Nephron progenitor cell (in vitro differentiated cells): ENCODE data around the gene ZNF333.

Experiments
- DNase-seq: peaks from one replicate; pipeline ENCODE4 v3.0.0; 2021
- H3K27ac Mint-ChIP-seq: 2 replicates; pipeline ENCODE4 v1.8.0; 2021; ENCODE audit warnings: mild to moderate bottlenecking, moderate library complexity, mixed read lengths
- H3K27me3 Mint-ChIP-seq: 2 replicates; pipeline ENCODE4 v1.8.0; 2021; ENCODE audit warnings: mild to moderate bottlenecking, low read depth, mixed read lengths; ENCODE audit not compliant: poor library complexity
- H3K36me3 Mint-ChIP-seq: 2 replicates; pipeline ENCODE4 v1.8.0; 2021; ENCODE audit warnings: low read depth, mixed read lengths
- H3K4me1 Mint-ChIP-seq: 2 replicates; pipeline ENCODE4 v1.8.0; 2021; ENCODE audit warnings: mixed read lengths
- H3K4me3 Mint-ChIP-seq: 2 replicates; pipeline ENCODE4 v1.8.0; 2021; ENCODE audit warnings: mild to moderate bottlenecking, moderate library complexity, mixed read lengths
- H3K9me3 Mint-ChIP-seq: 2 replicates; pipeline ENCODE4 v1.8.0; 2021; ENCODE audit warnings: mild to moderate bottlenecking, moderate library complexity, mixed read lengths
- CTCF ChIP-seq: fragments of 200-600 bp; sonication (generic); IDR thresholded peaks from 2 replicates; pipeline ENCODE4 v1.5.0; 2021; ENCODE audit warnings: antibody characterized with exemption

ZNF333 gene

GRCh38 chr19:14655726-14656125, 34.1 kb upstream of the ZNF333 start:
- H3K27me3 Mint-ChIP-seq = peaks cover 10% of the 10 kb centered on the region
- peaks cover 29% of the 10 kb centered on the region for H3K9me3 Mint-ChIP-seq
- no peaks in the 10 kb centered on the region for H3K36me3 Mint-ChIP-seq
- DNase-seq = no peak
- H3K4me3 Mint-ChIP-seq = no peak overlapping the region
- H3K4me1 Mint-ChIP-seq = no peaks in the 10 kb centered on the region
- no peak overlapping the region for H3K27ac Mint-ChIP-seq
- TF ChIP-seq CTCF = no peak

GRCh38 chr19:14659874-14660489, 29.9 kb upstream of the ZNF333 start:
- Mint-ChIP-seq H3K4me3 (no peak overlapping the region), H3K4me1 (no peaks in the 10 kb centered on the region), H3K9me3 (peaks cover 33% of the 10 kb centered on the region), H3K27ac (no peak overlapping the region), H3K27me3 (peaks cover 11% of the 10 kb centered on the region), H3K36me3 (no peaks in the 10 kb centered on the region)
- no peak for DNase-seq
- TF ChIP-seq CTCF = no peak

- Mint-ChIP-seq H3K27me3 (peaks cover 11% of the 10 kb centered on the region), H3K4me3 (no peak overlapping the region), H3K36me3 (no peaks in the 10 kb centered on the region), H3K27ac (no peak overlapping the region), H3K9me3 (peaks cover 31% of the 10 kb centered on the region), H3K4me1 (no peaks in the 10 kb centered on the region)
- no peak for TF ChIP-seq CTCF
- DNase-seq = no peak
These were observed 28.4 kb upstream of the ZNF333 start for GRCh38 chr19:14661372-14661924.

- H3K4me3 Mint-ChIP-seq = no peak overlapping the region
- DNase-seq = no peak
- H3K36me3 Mint-ChIP-seq = no peaks in the 10 kb centered on the region
- H3K27me3 Mint-ChIP-seq = peaks cover 21% of the 10 kb centered on the region
- peaks cover 34% of the 10 kb centered on the region for H3K9me3 Mint-ChIP-seq
- H3K4me1 Mint-ChIP-seq = no peaks in the 10 kb centered on the region
- no peak overlapping the region for H3K27ac Mint-ChIP-seq
- no peak for TF ChIP-seq CTCF
These were observed 19.9 kb upstream of the ZNF333 start for GRCh38 chr19:14669940-14670339.

GRCh38 chr19:14670408-14670807, 19.4 kb upstream of the ZNF333 start:
- no peak overlapping the region for H3K27ac Mint-ChIP-seq
- no peaks in the 10 kb centered on the region for H3K4me1 Mint-ChIP-seq
- H3K9me3 Mint-ChIP-seq = peaks cover 34% of the 10 kb centered on the region
- no peak overlapping the region for H3K4me3 Mint-ChIP-seq
- no peak for TF ChIP-seq CTCF
- peaks cover 21% of the 10 kb centered on the region for H3K27me3 Mint-ChIP-seq
- DNase-seq = no peak
- no peaks in the 10 kb centered on the region for H3K36me3 Mint-ChIP-seq
